Duodenal mucosa (tissue), 2 donors: ENCODE data around the gene GLCCI1.
"Not testable (repeated sequence)": the region's sequence is repeated elsewhere in the genome, so short reads cannot be mapped to it uniquely, and the experiment has no call there.

ENCODE experiments used
- H3K27ac ChIP-seq: one replicate; pipeline ENCODE4 v1.7.0; 2013; ENCODE audit warnings: low read depth, low read length
- H3K27me3 ChIP-seq, 2 donors: one replicate each; pipeline ENCODE4 v1.7.0; 2013; ENCODE audit warnings: low read length in 2 of 2, control low read depth in 1 of 2; ENCODE audit not compliant: insufficient read depth in 2 of 2, control insufficient read depth in 1 of 2
- H3K36me3 ChIP-seq, 2 donors: one replicate each; pipeline ENCODE4 v1.7.0; 2013; ENCODE audit warnings: low read length in 2 of 2, control low read depth in 1 of 2; ENCODE audit not compliant: insufficient read depth in 2 of 2, control insufficient read depth in 1 of 2
- H3K4me1 ChIP-seq, 2 donors: one replicate each; pipeline ENCODE4 v1.7.0; 2013; ENCODE audit warnings: low read length in 2 of 2, control low read depth in 1 of 2; ENCODE audit not compliant: insufficient read depth in 2 of 2, control insufficient read depth in 1 of 2
- H3K4me3 ChIP-seq, 2 donors: one replicate each; pipeline ENCODE4 v1.7.0; 2013; ENCODE audit warnings: low read length in 2 of 2, low read depth in 1 of 2
- H3K9ac ChIP-seq, 2 donors: one replicate each; pipeline ENCODE4 v1.7.0; 2013; ENCODE audit warnings: low read length in 2 of 2, low read depth in 1 of 2
- H3K9me3 ChIP-seq, 2 donors: one replicate each; pipeline ENCODE4 v1.7.0; 2013; ENCODE audit warnings: low read length in 2 of 2, control low read depth in 1 of 2; ENCODE audit not compliant: control insufficient read depth in 1 of 2

The GLCCI1 gene

DNA sequence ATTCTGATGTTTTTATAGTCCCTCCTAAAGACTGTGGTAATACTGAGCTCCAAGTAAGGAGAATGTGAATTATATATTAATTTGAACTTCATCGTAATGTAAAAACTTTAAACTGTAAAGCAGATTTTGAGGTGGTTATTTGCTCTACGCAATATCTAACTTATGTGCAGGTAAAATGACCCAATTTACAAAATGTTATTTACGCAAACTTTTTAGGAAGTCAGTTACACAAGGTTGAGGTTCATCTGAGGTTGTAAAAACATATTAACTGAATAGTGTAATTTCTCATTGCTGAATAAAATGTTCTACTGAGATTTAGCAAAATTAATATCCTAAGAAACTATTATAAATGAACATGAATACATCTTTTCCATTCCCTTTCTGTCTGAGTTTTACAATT is 15.8 kb downstream of the GLCCI1 start:
- no peaks in the 10 kb centered on the region for H3K9me3 ChIP-seq
- H3K36me3 ChIP-seq, result no peaks in the 10 kb centered on the region
- H3K4me1 ChIP-seq, result peaks cover 0 to 4% of the 10 kb centered on the region in 2 donors
- H3K27ac ChIP-seq, result no peak overlapping the region
- no peak overlapping the region for H3K9ac ChIP-seq
- H3K4me3 ChIP-seq, result no peak overlapping the region
- no peaks in the 10 kb centered on the region for H3K27me3 ChIP-seq

DNA sequence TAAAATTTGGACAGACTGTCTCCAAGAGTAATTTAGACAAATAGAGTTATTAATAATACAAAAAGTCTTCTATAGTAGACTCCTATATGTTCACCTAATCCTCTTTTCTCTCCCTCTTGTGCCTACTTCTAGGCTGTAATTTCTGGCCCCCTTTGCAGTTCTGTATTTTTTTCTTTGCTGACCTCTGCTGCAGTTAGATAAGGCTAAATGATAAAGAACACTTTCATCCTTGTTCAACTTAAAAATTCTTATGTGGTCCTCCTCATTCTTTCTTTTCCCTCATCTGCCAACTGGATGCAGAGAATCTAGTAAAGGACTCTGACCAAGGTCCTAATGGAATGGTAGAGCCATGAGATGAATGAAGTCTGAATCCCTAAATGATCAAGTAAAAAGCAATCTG is 20.1 kb downstream of the GLCCI1 start:
- H3K9me3 ChIP-seq, result peaks cover 7 to 18% of the 10 kb centered on the region in 2 donors
- H3K36me3 ChIP-seq, result no peaks in the 10 kb centered on the region
- no peaks in the 10 kb centered on the region for H3K27me3 ChIP-seq
- no peak overlapping the region for H3K27ac ChIP-seq
- H3K9ac ChIP-seq, result no peak overlapping the region
- peaks cover 0 to 12% of the 10 kb centered on the region in 2 donors for H3K4me1 ChIP-seq
- H3K4me3 ChIP-seq, result no peak overlapping the region

DNA sequence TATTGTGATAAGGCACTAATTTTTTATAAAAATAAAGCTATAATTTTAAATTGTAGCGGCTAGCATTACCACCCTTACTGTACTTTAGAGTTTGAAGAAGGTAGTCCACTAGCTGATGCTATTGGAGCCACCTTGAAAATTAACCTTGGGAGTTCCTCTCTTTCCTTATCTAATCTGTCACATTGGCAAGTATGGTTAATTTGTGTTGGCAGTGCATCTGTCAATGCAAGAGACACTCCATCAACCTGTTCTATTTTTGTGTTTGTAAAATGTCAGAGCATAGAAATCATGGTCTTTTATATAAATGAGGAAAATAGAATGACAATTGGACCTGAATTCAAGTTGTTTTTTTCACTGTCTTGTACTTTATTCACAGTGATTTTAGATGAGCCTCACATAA is 20.5 kb downstream of the GLCCI1 start:
- Histone ChIP-seq H3K4me3 (no peak overlapping the region), H3K4me1 (peaks cover 0 to 12% of the 10 kb centered on the region in 2 donors), H3K9ac (no peak overlapping the region), H3K9me3 (peaks cover 7 to 18% of the 10 kb centered on the region in 2 donors), H3K27ac (no peak overlapping the region), H3K27me3 (no peaks in the 10 kb centered on the region), H3K36me3 (no peaks in the 10 kb centered on the region)

DNA sequence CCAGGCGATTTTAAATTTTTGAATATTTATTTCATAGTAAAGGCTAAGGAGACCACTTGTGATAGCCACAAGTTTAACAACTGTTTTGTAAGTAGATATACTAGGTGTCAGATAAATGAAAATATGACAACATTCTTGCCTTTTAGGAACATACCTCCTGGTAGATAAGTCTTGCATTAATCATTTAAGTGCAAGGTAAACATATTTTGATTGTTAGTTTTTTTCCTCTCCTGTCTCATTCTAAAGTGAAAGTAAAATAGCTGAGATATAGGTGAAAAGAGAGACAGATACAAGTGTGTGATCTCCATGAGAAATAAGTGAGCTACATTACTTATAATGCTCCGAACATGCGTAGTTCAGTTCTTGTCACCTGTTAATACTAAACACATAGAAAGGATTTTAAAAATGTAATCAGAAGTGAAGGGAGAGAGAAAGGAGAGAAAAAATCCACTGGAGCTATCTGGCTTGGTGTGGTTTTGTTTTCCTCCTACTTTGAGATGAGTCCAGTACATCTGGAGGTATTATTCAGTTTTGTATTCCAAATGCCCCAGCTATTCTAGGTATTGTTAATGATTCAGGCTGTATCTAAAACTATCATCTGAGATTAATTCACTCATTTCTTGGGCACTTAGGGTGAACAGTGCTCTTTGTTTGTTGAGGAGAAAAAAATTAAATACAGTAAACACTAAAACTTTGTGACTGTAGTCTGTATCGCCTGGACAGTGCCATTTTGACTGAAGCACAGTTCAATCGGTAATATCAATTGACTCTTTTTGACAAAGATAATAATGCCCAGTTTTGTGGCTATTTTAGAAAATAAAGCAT is 21.2 kb downstream of the GLCCI1 start:
- no peak overlapping the region for H3K9ac ChIP-seq
- H3K4me3 ChIP-seq, result peak overlapping the region in 1 of 2 donors; percentile 5
- no peaks in the 10 kb centered on the region for H3K27me3 ChIP-seq
- H3K9me3 ChIP-seq, result peaks cover 7 to 18% of the 10 kb centered on the region in 2 donors
- no peak overlapping the region for H3K27ac ChIP-seq
- H3K4me1 ChIP-seq, result peaks cover 0 to 12% of the 10 kb centered on the region in 2 donors
- H3K36me3 ChIP-seq, result no peaks in the 10 kb centered on the region

DNA sequence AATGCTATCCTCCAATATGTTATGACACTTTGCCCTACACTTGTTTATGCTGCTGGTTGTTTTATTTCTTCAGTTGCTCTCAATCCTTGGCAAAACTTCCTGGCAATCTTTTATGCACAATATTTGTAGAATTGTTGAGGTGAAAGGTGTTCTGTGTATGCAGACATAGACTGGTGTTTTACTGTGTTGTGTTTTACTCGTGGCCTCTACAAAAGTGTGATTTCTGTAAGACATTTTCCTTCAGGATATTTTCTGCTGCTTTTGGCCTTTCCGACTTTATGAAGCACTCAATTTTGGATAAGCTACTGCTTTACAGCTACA is 21.8 kb downstream of the GLCCI1 start:
- Histone ChIP-seq H3K27me3 (no peaks in the 10 kb centered on the region), H3K4me1 (peaks cover 0 to 12% of the 10 kb centered on the region in 2 donors), H3K9ac (no peak overlapping the region), H3K36me3 (no peaks in the 10 kb centered on the region), H3K9me3 (peaks cover 7 to 18% of the 10 kb centered on the region in 2 donors), H3K27ac (no peak overlapping the region), H3K4me3 (no peak overlapping the region)

DNA sequence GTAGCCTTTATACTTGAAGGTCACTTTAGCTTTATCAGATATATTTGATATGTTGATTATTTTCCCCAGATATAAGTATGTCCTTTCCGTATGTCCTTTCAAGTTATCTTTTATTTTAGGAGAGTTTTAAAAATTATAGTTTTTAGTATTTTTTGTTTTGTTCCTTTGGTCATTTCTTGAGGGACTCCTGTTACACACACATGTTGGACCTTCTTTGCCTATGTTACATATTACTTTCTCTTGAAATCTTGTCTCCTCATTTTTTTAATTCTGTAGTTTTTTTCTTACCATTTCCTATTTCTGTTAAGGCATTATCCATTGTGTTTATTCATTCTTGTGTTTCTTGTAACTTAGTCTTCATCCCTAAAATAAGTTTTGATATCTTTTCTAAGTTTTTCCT is 23.9 kb downstream of the GLCCI1 start:
- Histone ChIP-seq H3K27ac (no peak overlapping the region), H3K27me3 (no peaks in the 10 kb centered on the region)

DNA sequence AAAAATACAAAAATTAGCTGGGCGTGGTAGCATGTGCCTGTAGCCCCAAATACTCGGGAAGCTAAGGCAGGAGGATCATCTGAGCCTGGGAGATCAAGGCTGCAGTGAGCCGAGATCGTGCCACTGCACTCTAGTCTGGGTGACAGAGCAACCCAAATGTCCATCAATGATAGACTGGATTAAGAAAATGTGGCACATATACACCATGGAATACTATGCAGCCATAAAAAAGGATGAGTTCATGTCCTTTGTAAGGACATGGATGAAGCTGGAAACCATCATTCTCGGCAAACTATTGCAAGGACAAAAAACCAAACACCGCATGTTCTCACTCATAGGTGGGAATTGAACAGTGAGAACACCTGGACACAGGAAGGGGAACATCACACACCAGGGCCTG is 26.8 kb downstream of the GLCCI1 start:
- H3K9ac ChIP-seq, H3K27me3 ChIP-seq, H3K27ac ChIP-seq, H3K36me3 ChIP-seq, H3K4me1 ChIP-seq, H3K4me3 ChIP-seq: not testable (repeated sequence)
- H3K9me3 ChIP-seq, result peaks cover 7 to 18% of the 10 kb centered on the region in 2 donors

More for the DNA sequence above, 23.9 kb downstream of the GLCCI1 start:
- Histone ChIP-seq H3K4me1 (peaks cover 0 to 12% of the 10 kb centered on the region in 2 donors), H3K9me3 (peaks cover 7 to 18% of the 10 kb centered on the region in 2 donors), H3K9ac (no peak overlapping the region), H3K4me3 (no peak overlapping the region), H3K36me3 (no peaks in the 10 kb centered on the region)

DNA sequence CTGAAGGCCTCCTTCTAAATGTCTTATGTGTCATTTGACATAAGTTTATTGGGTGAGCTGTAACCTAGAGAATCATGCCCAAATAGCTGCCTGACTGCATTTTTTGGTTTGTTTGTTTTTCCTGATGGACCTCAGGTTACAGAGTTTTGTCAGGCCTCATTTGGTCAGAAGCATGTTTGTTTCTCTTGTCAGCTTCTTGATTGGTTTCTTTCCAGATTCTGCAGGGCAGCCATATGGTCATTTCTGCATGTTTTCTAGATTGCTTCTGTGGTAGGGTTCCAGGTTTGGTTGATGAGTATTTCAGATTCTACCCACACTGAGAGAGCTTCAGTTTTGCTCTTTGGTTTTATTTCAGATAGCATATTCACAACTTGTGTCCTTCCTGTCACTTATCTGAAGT is 28.0 kb downstream of the GLCCI1 start:
- Histone ChIP-seq H3K4me1 (no peaks in the 10 kb centered on the region), H3K9me3 (peaks cover 7 to 17% of the 10 kb centered on the region in 2 donors), H3K27me3 (no peaks in the 10 kb centered on the region), H3K9ac (no peak overlapping the region), H3K4me3 (no peak overlapping the region), H3K36me3 (no peaks in the 10 kb centered on the region), H3K27ac (no peak overlapping the region)

DNA sequence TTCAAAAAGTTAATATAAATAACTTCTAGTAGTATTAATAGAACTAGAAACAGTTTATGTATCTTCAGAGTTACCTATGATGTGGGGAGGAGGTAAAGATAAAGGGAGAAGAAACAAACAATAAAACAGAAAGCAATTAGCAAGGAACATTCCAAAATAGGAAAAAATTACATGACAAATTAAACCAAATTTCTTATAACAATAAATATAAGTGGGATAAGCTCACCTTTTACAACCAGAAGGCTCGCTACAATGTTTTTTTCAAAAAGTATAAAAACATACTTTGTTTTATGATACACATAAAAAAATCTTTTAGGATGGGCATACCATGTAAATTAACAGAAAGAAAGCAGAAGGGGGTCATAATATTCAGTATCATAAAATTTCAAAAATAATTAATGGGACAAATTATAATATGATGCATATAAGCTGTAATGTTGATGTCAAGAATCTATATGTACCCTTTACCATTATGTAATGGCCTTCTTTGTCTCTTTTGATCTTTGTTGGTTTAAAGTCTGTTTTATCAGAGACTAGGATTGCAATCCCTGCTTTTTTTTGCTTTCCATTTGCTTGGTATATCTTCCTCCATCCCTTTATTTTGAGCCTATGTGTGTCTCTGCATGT is 31.8 kb downstream of the GLCCI1 start:
- Histone ChIP-seq H3K4me3 (no peak overlapping the region), H3K4me1 (no peaks in the 10 kb centered on the region), H3K27me3 (no peaks in the 10 kb centered on the region), H3K9me3 (peaks cover 0 to 5% of the 10 kb centered on the region in 2 donors), H3K36me3 (no peaks in the 10 kb centered on the region), H3K9ac (no peak overlapping the region), H3K27ac (no peak overlapping the region)

DNA sequence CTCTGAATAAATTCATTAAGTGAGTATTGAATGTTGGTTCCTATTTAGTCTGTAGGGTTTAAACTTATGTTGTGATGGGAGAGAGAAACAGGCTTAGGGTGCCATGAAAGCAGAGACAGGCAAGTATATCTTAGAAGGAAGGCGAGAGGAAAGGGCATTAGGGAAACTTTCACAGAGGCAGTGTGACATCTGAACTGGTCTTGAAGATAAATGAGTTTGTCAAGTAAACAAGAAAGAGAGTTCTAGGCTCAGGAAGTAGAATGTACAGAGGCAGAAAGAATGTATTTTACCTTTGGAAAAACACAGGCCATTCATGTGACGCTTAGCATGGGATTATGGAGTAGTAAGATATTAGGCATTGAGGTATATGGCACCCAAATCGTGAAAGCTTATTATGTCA is 34.5 kb downstream of the GLCCI1 start:
- Histone ChIP-seq H3K27me3 (no peaks in the 10 kb centered on the region), H3K36me3 (no peaks in the 10 kb centered on the region), H3K4me1 (no peaks in the 10 kb centered on the region), H3K9ac (no peak overlapping the region), H3K4me3 (no peak overlapping the region), H3K9me3 (peaks cover 0 to 5% of the 10 kb centered on the region in 2 donors), H3K27ac (no peak overlapping the region)
